GDM1 (cell line): ENCODE data around the gene ALOX5.

ENCODE experiments used
- DNase-seq: peaks from one replicate; lab custom pipeline; 2025; lab: John Stamatoyannopoulos, UW

The ALOX5 gene

DNA sequence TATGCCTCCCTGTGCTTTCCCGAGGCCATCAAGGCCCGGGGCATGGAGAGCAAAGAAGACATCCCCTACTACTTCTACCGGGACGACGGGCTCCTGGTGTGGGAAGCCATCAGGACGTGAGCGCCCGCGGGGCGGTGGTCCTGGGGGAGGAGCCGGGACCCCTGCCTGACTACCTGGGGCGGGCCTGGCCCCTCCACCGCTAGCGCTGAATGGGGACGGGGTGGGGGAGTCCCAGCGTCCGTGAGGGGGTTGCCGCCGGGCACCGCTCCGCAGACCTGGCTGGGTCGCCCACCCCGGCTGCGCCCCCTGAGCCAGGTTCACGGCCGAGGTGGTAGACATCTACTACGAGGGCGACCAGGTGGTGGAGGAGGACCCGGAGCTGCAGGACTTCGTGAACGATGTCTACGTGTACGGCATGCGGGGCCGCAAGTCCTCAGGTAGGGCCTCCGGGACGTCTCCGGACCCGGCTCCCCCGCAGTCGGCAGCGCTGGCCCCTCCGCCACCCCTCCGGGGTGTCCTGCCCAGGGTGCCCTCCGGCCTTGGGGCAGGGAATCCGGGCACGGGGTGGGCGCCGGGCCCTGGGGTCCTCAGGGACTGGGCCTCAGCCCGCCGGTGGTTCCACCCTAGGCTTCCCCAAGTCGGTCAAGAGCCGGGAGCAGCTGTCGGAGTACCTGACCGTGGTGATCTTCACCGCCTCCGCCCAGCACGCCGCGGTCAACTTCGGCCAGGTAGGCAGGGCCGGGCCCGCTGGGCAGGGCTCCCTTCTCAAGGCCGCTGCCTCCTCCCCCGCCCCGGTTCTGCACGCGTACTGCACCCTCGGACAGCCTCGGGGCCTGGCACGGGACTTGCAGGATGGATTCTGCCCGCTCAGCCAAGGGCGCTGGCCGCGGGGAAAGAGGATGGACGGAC, 69.3 kb downstream of the ALOX5 start:
- no peak for DNase-seq

DNA sequence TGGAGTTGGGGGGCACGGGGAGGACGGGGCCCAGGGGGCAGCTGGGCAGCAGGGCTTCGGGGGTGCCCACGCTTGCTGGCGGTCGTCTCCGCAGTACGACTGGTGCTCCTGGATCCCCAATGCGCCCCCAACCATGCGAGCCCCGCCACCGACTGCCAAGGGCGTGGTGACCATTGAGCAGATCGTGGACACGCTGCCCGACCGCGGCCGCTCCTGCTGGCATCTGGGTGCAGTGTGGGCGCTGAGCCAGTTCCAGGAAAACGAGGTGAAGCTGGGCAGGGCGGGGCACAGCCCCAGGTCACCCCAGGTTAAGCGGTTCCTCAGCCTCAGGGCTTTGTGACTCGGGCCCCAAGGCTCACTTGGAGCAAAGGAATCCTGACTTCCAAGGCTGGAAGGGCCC, 70.0 kb downstream of the ALOX5 start:
- DNase-seq, result no peak

DNA sequence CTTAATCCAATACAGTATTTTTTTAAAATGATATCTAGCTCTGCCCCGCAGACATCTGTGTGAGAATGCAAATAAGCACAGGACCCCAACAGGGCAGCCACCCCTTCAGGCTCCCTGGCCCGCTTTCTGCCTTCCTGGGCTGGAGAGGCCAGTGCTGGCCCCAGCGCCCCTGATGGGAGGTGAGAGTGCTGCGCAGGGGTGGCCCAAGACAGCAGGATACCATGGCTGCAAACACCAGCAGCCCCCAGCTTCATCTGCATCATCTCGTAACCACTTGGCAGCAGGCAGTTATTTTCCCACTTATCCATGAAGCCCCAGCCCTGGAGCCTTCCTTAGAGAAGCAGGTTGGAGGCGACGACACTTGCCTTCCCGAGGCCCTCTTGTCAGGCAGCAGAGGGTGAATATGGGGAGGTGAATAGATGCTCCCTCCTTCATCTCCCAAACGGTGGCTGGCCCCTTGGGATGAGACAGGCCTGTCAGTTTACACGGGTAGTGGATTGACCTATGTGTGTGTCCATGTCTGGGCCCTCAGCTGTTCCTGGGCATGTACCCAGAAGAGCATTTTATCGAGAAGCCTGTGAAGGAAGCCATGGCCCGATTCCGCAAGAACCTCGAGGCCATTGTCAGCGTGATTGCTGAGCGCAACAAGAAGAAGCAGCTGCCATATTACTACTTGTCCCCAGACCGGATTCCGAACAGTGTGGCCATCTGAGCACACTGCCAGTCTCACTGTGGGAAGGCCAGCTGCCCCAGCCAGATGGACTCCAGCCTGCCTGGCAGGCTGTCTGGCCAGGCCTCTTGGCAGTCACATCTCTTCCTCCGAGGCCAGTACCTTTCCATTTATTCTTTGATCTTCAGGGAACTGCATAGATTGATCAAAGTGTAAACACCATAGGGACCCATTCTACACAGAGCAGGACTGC, 71.2 kb downstream of the ALOX5 start:
- no peak for DNase-seq

DNA sequence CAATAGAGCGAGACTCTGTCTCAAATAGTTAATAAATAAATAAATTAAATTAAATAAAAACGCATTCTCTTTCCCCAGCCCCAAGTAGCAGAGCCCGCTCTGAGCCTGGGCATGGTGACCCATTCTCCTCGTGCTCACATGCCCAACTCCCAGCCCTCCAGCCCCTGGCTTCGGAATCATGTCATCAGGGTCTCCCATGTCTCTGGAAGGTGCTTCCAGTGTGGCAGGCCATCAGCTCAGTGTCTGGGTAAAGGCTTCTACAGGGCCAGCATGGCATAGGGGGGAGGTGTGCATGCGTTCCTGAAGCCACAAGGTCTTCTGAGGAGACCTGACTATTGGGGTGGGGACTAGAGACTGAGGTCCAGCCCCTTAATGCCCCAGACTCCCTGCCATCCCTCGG, 72.8 kb downstream of the ALOX5 start:
- DNase-seq, result no peak

DNA sequence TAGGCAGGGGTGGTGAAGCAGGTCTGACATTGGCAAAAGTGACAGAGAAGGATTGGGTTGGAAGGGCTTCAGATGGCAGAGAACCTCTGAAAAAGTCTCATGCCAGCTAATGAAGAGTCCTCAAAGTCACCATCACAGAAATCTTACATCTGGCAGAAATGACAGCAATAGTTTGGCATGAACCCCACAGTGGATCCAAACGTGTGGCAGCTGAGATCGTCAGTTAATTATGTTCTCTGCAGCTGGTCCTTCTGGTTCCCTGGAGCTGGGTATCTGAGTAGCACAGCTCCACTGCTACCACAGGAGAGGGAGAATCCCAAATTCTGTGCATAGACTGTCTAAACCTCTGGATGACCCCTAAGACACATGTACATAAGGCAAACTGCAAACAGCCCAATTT, 73.4 kb downstream of the ALOX5 start:
- DNase-seq, result no peak

DNA sequence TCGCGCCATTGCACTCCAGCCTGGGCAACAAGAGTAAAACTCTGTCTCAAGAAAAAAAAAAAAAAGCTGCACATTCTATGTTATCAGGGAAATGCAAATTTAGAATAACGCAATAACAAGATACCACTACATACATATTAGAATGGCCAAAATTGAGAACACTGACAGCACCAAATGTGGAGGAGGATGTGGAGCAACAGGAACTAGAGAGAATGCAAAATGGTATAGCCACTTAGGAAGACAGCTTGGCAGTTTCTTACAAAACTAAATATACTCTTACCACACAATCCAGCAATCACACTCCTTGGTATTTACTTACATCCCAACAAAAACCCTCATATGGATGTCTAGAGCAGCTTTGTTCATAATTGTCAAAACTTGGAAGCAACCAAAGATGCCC, 76.8 kb downstream of the ALOX5 start:
- no peak for DNase-seq

DNA sequence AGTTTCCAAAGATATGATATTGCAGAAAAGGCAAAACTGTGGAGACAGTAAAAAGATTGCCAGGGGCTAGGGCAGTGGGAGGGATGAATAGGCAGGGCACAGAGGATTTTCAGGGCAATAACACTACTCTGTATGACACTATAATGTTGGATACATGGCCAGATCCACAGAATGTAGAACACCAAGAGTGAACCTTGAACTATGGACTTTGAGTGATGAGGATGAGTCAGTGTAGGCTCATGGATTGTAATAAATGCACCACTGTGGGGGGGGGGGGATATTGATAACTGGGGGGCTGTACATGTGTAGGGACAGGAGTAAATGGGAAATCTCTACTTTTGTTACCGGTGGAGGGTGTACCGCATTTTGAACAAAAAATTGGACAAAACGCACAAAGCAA, 77.4 kb downstream of the ALOX5 start:
- DNase-seq, result no peak

DNA sequence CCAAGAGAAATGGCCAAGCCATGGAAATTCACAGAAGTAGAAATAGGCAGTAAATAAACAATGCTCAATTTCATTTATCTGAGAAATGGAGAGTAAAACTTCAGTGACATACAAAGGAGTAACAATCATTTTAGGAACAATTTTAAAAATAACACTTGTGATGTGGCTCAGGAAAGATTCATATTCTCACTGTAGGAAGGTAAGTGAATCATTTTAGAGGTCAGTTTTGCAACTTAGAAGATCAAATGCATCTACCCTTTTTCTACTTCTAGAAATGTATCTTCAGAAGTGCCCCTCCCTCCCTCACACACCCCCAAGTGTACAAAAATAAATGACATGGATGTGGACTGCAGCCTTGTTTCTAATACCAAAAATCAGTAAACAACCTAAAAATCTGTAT, 78.3 kb downstream of the ALOX5 start:
- no peak for DNase-seq

DNA sequence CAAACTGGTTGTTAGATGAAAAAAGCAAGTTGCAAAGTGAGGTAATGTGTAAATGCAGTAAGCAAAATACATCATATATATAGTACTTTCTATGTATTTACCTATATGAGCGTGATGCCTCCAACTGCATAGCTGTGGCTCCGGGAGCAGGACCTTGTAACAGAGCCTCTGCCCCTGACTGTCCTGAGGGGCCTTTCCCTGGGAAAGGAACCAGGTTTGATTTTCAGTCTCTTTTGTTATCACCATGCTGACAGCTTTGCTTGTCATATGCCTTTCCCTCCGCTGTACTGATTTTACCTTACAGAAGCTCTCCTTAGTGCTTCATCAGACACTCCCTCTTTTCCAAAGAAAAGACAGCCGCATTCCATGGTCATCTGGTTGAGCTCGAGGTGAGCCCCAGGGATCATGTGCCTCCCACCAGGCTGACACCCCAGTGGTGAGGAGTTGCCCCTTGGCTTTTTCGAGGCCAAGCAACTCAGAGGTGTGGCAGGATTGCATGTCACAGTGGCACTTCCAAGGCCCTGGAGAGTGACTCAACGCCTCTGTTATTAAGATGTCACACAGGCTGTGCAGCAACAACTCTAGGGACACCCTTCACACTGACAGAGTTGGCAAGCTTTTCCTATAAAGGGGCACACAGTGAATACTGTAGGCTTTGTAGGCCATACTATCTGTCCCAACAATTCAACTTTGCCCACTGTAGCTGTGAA, 78.9 kb downstream of the ALOX5 start:
- no peak for DNase-seq

DNA sequence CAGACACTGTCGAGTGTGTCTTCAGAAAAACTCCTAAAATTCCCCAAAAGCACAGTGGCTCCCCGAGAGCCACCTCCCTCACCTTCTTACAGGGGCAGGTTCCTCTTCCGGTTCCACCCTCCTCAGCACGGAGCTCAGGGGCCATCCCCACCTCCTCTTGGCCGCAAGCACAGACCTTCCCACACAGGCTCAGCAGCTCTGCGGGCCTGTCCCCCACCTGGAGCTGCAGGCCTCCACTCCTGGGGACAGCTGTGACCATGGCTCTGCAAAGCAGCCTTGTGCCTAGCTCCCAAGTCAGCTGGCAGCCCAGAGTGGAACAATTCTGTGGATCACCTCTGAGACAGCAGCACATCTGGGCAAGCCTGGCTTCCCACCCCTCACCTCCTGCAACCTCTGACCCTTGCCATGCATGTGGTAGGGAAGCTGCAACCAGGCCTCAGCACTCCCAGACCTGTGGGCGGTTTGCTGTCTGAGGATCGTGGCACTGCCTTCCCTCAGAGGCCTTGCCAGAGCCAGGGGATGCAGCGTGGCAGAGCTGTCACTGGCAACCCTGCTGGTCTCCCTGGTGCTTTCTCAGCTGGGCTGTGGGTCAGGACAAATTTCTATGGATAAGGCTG, 79.7 kb downstream of the ALOX5 start:
- DNase-seq, result no peak

DNA sequence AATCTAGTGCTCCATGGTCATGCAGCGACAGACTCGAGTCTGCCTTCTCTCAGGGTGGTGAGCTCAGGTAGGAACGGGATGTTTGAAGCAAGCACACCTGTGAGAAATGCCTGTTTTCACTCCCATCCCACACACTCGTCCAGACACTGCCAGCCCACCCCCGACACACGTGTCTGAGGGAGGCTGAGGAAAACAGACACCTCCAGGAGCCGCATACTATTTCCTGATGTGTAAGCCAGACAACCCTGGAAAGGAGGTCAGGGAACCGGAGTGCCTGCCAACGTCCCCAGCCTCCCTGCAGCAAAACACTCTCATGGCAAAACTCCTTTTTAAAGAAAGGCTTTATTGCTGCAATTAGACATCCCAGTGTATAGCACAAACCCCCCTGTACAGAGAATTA, 80.2 kb downstream of the ALOX5 start:
- no peak for DNase-seq

DNA sequence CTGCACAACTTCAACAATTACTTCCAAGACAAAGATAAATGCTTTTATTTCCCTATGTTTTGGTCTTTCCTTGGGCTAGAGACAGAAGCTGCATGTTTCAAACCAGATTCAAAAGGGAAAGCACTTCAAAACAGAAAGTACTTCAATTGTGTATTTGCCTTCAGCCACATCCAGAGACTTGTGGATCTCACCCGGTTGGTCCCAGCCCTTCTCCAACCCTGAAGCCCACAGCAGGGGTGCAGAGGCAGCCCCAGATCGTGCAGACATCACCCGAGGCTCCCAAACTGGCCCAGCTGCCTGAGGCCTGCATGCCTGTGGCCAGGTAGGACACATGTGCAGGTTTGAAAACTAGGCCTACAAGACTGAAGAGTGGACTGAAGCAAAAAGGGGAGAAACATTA, 80.8 kb downstream of the ALOX5 start:
- no peak for DNase-seq

DNA sequence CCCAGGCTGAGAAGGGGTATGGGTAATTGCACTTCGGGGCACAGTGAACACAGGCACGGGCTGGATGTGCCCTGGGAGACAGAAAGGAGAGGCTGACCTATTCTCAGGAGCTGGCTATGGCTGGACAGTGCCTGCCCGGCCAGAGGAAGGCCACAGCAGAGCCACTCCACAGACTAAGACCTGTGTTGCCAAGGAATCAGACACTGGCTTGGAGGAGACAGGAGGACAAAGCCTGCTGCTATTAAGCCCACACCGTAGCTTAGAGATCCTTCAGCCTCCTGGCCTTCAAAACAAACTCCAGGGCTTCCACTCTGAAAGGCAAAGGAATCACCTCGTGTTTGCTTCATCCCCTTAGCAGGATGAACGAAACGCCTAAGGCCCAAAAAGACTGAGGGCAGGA, 82.2 kb downstream of the ALOX5 start:
- no peak for DNase-seq

DNA sequence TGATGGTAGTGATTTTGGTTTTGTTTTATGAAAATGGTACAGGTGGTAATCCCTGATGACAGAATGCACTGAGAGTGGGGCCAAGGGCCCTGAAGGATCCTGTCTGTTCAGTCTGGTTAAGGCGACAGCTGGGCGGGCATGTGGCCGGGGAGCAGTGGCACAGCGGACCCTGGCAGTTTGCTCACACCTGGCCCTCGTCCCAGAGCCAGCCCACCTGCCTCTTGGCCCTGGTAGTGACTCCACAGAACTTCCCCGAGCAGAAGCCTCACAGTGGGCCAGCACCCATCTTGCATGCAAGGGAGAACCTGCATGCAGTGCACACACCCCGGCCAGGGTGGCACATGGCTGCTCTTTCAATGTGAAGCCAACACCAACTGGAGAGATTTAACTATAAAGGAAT, 82.8 kb downstream of the ALOX5 start:
- DNase-seq, result no peak

DNA sequence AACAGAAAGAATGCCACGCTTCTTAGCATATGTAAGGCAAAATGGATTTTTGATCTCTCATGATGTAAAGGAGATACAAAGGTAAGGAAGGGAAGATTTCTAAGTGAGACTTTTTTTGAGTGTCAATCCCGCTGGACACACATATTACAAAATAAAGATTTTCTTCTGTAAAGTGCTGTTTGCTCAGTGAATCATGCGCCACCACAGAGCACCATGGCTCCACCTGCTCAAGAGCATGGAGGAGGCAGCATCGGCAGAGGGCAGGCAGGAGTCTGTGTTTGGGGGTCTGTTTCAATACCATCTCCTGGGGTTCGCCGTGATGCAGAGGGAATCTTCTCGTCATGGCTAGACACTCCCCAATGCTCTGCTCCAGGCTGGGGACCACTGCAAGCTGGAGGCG, 83.5 kb downstream of the ALOX5 start:
- no peak for DNase-seq

DNA sequence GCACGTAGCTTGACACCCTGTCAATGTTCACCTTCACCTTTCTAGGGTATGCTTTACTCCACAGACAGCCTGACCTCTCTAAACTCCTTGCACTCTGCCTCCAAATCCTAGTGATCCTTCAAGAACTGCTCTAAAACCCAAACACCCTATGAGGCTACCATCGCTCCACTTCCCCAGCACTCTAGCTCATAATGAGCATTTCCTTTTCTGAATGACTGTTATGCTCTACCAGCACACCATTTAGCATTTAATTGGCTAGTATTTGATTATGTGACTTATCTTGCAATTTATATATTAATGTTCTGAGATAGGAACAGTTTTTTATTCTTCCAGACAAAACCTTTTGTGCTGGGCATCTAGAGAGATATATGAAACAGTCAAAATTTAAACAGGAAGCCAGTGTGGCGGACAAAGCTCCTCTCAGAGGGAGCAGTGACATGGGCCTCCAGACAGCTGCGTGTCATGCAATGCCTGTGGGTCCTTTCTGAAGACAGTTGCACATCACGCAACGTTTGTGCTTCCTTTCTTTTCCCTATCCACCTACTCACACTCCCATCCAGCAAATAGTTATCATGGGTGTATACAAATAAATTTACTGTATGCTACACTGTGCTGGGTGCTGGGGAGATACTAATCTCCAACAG, 86.3 kb downstream of the ALOX5 start:
- no peak for DNase-seq

DNA sequence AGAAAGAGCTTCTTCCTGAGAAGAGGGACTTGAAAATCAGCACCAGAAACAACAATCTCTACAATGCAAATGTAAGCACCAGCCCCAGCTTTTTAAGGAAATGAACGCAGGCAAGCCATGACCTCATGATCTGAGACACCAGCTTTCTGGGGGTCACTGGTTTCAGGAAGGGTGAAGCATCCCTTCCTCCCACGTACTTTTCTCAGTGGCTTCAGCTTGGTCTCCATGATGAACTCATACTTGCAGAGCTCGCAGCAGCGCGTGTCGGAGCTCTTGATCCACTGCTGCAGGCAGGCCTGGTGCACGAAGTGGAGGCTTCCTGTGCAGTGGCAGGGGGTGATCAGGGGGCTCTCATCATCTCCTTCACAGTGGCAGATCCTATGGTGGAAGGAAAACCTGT, 87.0 kb downstream of the ALOX5 start:
- no peak for DNase-seq

DNA sequence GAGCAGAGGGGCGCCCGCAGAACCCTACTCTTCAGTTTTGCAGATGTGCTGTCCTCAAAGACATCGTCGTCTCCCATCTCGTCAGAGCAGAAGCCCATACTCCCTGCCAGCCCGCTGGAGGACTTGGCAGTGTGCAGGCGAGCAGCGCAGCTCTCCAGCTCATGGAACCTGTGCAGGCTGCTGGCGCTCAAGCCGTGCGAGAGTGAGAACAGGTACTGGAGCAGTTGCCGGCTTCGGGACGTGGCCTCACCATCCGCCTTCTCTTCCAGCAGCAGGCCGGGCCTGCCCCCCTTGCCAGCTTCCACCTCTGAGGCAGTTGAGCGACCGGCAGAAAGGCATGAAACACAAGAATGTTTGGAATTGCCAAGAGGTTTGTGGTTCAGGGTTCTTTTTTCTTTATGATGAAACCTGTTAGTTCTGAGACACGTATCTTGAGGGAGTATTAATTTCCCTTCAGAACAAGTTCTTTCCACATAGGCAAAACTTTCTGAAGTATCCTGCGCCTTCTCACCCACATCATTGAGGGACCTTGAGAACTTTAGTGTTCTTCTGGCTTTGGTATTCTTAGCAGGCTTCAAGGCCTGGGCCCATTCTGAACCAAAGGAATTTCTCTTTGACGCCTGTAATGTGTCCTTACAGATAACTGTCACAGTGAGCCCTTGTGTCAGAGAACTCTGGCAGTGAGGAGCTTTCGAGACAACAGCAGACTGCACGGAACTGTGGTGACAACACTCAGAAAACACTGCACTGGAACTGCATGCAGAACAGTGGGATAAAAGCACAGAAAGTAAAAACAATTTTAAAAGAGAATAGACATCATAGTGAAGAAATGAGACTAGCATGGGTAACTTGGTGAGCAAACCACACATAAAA, 89.5 kb downstream of the ALOX5 start:
- no peak for DNase-seq

DNA sequence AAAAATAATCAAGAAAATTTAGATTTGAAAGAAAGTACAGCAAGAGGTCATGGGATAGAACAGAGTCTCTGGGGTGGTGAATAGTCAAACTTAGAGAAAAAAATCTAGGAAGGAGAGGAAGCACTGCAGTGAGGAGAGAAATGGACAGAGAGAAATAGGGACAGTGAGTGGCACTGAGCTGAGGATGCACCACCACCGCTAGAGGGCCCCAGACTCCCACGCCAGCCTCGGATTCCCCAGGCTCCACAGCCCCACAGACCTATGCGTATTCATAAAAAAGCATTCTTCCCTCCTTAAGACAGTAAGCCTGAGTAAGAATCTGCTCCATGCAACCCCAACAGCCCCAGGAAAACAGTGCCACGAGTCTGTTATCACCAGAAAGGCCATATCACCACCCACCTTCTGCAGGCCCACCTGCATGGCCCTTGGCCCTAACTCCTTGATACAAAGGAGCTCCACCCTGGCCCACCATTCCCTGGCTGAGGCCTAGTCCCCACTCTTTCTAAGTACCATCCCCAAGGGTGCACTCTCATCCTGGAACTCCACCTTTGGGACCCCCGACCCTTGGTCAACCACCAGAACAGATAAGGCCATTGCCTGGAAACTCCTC, 91.0 kb downstream of the ALOX5 start:
- peak; percentile 50 for DNase-seq

DNA sequence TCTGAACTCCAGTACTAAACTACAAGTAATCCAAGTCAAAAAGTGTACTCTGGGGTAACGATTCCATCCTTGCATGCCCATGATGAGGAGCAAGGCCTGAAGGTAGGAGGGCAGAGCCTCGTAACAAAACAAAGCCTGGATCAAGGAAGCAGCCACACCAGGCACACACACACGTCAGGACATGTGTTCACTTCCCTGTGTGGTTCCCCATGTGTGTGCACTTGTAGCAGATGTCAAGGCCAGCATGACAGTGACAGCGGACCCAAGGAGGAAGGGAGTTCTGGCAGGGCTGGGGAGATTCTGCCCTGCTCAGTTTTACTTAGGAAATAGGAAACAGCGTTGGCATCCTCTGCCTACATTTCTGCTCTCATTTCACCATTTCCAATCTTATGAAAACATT, 92.8 kb downstream of the ALOX5 start:
- DNase-seq, result peak; percentile 21
